Naive thymus-derived CD4-positive, alpha-beta T cell (primary cell): Measurements from ENCODE around the gene CELSR2. TPM values are rescaled to one million over a fixed set of nuclear protein-coding genes. Genes with fewer than 3 reads are reported as not detected.

Source experiments
- ATAC-seq: fragments of 150-1000 bp; cut with Tn5 transposase; 2 replicates; pipeline ENCODE4 v1.10.0; 2021; ENCODE audit warnings: mild to moderate bottlenecking, moderate library complexity
- CTCF ChIA-PET: fragments of 350-600 bp; sonication (Branson Sonifier 250); formaldehyde crosslinking; loops from one replicate; lab custom pipeline; 2021; ENCODE audit warnings: antibody characterized with exemption; lab: Charles Lee
- POLR2A ChIA-PET: fragments of 350-600 bp; sonication (Branson Sonifier 250); formaldehyde crosslinking; loops from one replicate; lab custom pipeline; 2021; ENCODE audit warnings: antibody characterized with exemption, inconsistent platforms; lab: Charles Lee
- DNase-seq, 9 donors: peaks; one replicate each; pipeline versions ENCODE4 v3.0.0 to v3.0.0-alpha.2; 2020 to 2022; ENCODE audit warnings: mixed read lengths in 1 of 9
- H3K27ac ChIP-seq: one replicate; pipeline ENCODE4 v1.7.0; 2013; ENCODE audit warnings: mild to moderate bottlenecking, low read depth, low read length, moderate library complexity
- H3K27me3 ChIP-seq, 2 donors: one replicate each; pipeline ENCODE4 v1.7.0; 2013; ENCODE audit warnings: low read length in 2 of 2, mild to moderate bottlenecking in 2 of 2, moderate library complexity in 2 of 2; ENCODE audit not compliant: control insufficient read depth in 2 of 2, insufficient read depth in 2 of 2
- H3K36me3 ChIP-seq, 3 experiments: 1 replicate in 2 of 3; 2 replicates in 1 of 3; pipeline ENCODE4 v1.7.0; 2013; ENCODE audit warnings: low read length in 3 of 3, mild to moderate bottlenecking in 3 of 3, moderate library complexity in 1 of 3; ENCODE audit not compliant: insufficient read depth in 3 of 3, control insufficient read depth in 2 of 3
- H3K4me1 ChIP-seq, 2 donors: one replicate each; pipeline ENCODE4 v1.7.0; 2013; ENCODE audit warnings: low read length in 2 of 2, mild to moderate bottlenecking in 2 of 2, moderate library complexity in 1 of 2; ENCODE audit not compliant: control insufficient read depth in 2 of 2, insufficient read depth in 2 of 2
- H3K4me3 ChIP-seq: 2 replicates; pipeline ENCODE4 v1.7.0; 2013; ENCODE audit warnings: mild to moderate bottlenecking, low read length
- H3K9me3 ChIP-seq, 3 experiments: 1 replicate in 2 of 3; 2 replicates in 1 of 3; pipeline ENCODE4 v1.7.0; 2013; ENCODE audit warnings: low read length in 3 of 3; ENCODE audit not compliant: control insufficient read depth in 2 of 3
- H3K27ac Mint-ChIP-seq, 9 donors: one replicate each; pipeline ENCODE4 v1.8.0; 2020 to 2022; ENCODE audit warnings: mixed read lengths in 9 of 9, mild to moderate bottlenecking in 8 of 9, moderate library complexity in 5 of 9, inconsistent platforms in 2 of 9
- H3K27me3 Mint-ChIP-seq, 5 donors: one replicate each; pipeline ENCODE4 v1.8.0; 2021 to 2022; ENCODE audit warnings: mixed read lengths in 5 of 5, mild to moderate bottlenecking in 1 of 5
- H3K36me3 Mint-ChIP-seq, 5 donors: one replicate each; pipeline ENCODE4 v1.8.0; 2020 to 2022; ENCODE audit warnings: mixed read lengths in 5 of 5, mild to moderate bottlenecking in 3 of 5, inconsistent platforms in 1 of 5
- H3K4me1 Mint-ChIP-seq, 7 donors: one replicate each; pipeline ENCODE4 v1.8.0; 2020 to 2022; ENCODE audit warnings: mixed read lengths in 7 of 7, mild to moderate bottlenecking in 3 of 7, inconsistent platforms in 1 of 7
- H3K4me3 Mint-ChIP-seq, 10 donors: one replicate each; pipeline ENCODE4 v1.8.0; 2020 to 2022; ENCODE audit warnings: mild to moderate bottlenecking in 10 of 10, mixed read lengths in 10 of 10, moderate library complexity in 6 of 10, inconsistent platforms in 2 of 10
- H3K9me3 Mint-ChIP-seq, 11 donors: one replicate each; pipeline ENCODE4 v1.8.0; 2020 to 2022; ENCODE audit warnings: mixed read lengths in 11 of 11, mild to moderate bottlenecking in 4 of 11, inconsistent platforms in 1 of 11, moderate library complexity in 1 of 11
- intact Hi-C, 2 donors: fragments of 100-400 bp; cut with micrococcal nuclease; formaldehyde crosslinking; loops; one replicate each; pipeline ENCODE4 v1.15.1; 2023
- polyA plus RNA-seq, 2 donors: library from polyadenylated mRNA; unstranded; fragments of 300-500 nt; fragmentation: Illumina TruSeq; gene quantifications; one replicate each; pipeline ENCODE4 v1.2.3, GENCODE V29; 2021
- total RNA-seq, 6 experiments: library from RNA in 5 of 6; stranded (reverse) in 5 of 6; gene quantifications; 1 replicate in 5 of 6; 2 replicates in 1 of 6; pipeline ENCODE4 v1.2.3 and lab custom pipeline; 2021 to 2026

CELSR2 gene
- total and polyA plus RNA-seq, 7 experiments from 2014 or later, result 0.17 to 6.4 (median 3.1) TPM

DNA sequence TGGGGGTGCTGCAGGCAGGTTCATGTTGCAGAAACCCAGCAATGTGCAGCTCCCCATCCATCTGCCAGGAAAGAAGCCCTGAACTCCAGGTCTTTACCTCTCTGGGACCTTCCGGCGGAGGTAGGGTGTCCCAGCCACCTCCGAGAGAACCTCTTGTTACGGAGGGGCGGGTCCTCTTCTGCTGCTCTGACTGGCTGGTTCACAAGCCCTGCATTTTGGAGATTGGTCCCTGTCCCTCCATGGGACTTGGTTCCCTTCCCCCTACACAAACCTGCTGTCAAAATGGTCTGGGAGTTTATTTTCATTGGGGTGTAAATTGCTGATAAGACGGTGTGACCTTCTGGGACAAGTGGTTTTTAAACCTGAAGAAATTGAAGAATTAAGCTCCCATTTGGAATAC, 8.0 kb upstream of the CELSR2 start:
- H3K27me3 Mint-ChIP-seq, result peaks cover 0 to 17% (median 8%) of the 10 kb centered on the region in 5 donors
- POLR2A ChIA-PET, result no interaction called here
- H3K4me3 Mint-ChIP-seq, result peak overlapping the region in 6 of 10 donors; percentile 23 to 40 (median 30)
- H3K27ac ChIP-seq, result no peak overlapping the region
- no peak for DNase-seq
- CTCF ChIA-PET, result interaction anchor here (0.6 kb wide), 1 partner anchor 158 kb away, joined by 3 read pairs; no protein-coding TSS in a partner anchor
- no peak for ATAC-seq
- H3K9me3 Mint-ChIP-seq, result peaks cover 0 to 1% (median 0%) of the 10 kb centered on the region in 11 donors
- intact Hi-C loops, result loop anchor here in 1 of 2 donors (1.0 kb wide), 1 partner anchor 8 kb away; the partner anchor contains the start of gene CELSR2
- peaks cover 3 to 5% (median 4%) of the 10 kb centered on the region in 5 donors for H3K36me3 Mint-ChIP-seq
- no peaks in the 10 kb centered on the region for H3K9me3 ChIP-seq
- H3K36me3 ChIP-seq, result peaks cover 0 to 32% (median 5%) of the 10 kb centered on the region in 3 experiments
- peak overlapping the region in 6 of 9 donors; percentile 26 to 82 (median 54) for H3K27ac Mint-ChIP-seq
- H3K4me1 ChIP-seq, result peaks cover 5 to 12% of the 10 kb centered on the region in 2 donors
- H3K4me3 ChIP-seq, result no peak overlapping the region
- peaks cover 8 to 27% (median 17%) of the 10 kb centered on the region in 7 donors for H3K4me1 Mint-ChIP-seq
- no peaks in the 10 kb centered on the region for H3K27me3 ChIP-seq

GRCh38 chr1:109241841-109242345, 7.4 kb upstream of the CELSR2 start:
- H3K36me3 Mint-ChIP-seq, result peaks cover 3 to 4% (median 4%) of the 10 kb centered on the region in 5 donors
- H3K27ac ChIP-seq, result no peak overlapping the region
- H3K27me3 ChIP-seq, result no peaks in the 10 kb centered on the region
- ChIA-PET CTCF (interaction anchor here (0.6 kb wide), 1 partner anchor 157 kb away, joined by 3 read pairs; no protein-coding TSS in a partner anchor), POLR2A (no interaction called here)
- H3K27ac Mint-ChIP-seq, result peak overlapping the region in 7 of 9 donors; percentile 26 to 82 (median 53)
- H3K27me3 Mint-ChIP-seq, result peaks cover 0 to 22% (median 8%) of the 10 kb centered on the region in 5 donors
- H3K36me3 ChIP-seq, result peaks cover 0 to 27% (median 5%) of the 10 kb centered on the region in 3 experiments
- no peak overlapping the region for H3K4me3 ChIP-seq
- peak overlapping the region in 7 of 10 donors; percentile 13 to 42 (median 27) for H3K4me3 Mint-ChIP-seq
- H3K4me1 Mint-ChIP-seq, result peaks cover 8 to 27% (median 17%) of the 10 kb centered on the region in 7 donors
- DNase-seq (no peak), ATAC-seq (no peak)
- intact Hi-C loops, result loop anchor here in 1 of 2 donors (1.0 kb wide), 1 partner anchor 7 kb away; the partner anchor contains the start of gene CELSR2
- peaks cover 0 to 1% (median 0%) of the 10 kb centered on the region in 11 donors for H3K9me3 Mint-ChIP-seq
- no peaks in the 10 kb centered on the region for H3K9me3 ChIP-seq
- H3K4me1 ChIP-seq, result peaks cover 5 to 12% of the 10 kb centered on the region in 2 donors

GRCh38 chr1:109242387-109242786, 7.0 kb upstream of the CELSR2 start:
- H3K4me1 Mint-ChIP-seq, result peaks cover 8 to 27% (median 17%) of the 10 kb centered on the region in 7 donors

DNA sequence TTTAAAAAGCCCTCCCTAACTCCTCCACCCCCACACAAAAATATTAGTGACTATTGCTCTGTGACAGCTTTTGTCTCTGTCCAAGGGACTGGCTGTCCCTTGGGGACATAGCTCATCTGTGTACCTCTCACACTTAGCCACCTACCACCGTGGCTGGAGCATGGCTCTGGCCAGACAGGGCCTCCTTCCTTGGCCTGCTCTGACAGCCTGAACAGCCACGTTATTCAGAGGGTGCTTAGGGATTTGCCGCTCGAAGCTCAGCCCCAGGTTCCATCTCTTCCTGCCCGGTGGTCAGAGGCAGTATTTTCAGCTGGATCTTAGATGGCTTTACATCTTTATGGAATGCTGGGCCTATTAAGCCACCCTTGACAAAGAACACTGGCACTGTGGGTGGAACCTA, 6.1 kb upstream of the CELSR2 start:
- ChIA-PET CTCF (no interaction called here), POLR2A (no interaction called here)
- intact Hi-C loops, result no loop called here
- Mint-ChIP-seq H3K9me3 (peaks cover 0 to 1% (median 0%) of the 10 kb centered on the region in 11 donors), H3K4me3 (no peak overlapping the region), H3K4me1 (peaks cover 8 to 27% (median 17%) of the 10 kb centered on the region in 7 donors), H3K27me3 (peaks cover 0 to 23% (median 8%) of the 10 kb centered on the region in 5 donors), H3K36me3 (no peaks in the 10 kb centered on the region), H3K27ac (peak overlapping the region in 2 of 9 donors; percentile 22 to 48)
- Histone ChIP-seq H3K9me3 (no peaks in the 10 kb centered on the region), H3K36me3 (peaks cover 0 to 13% (median 0%) of the 10 kb centered on the region in 3 experiments), H3K27ac (no peak overlapping the region), H3K4me3 (no peak overlapping the region), H3K27me3 (no peaks in the 10 kb centered on the region), H3K4me1 (peaks cover 5 to 12% of the 10 kb centered on the region in 2 donors)
- no peak for DNase-seq
- ATAC-seq, result no peak

More at GRCh38 chr1:109242387-109242786, 7.0 kb upstream of the CELSR2 start:
- peak overlapping the region in 6 of 9 donors; percentile 23 to 70 (median 50) for H3K27ac Mint-ChIP-seq
- peak overlapping the region in 6 of 10 donors; percentile 2 to 42 (median 30) for H3K4me3 Mint-ChIP-seq
- H3K9me3 Mint-ChIP-seq, result peaks cover 0 to 1% (median 0%) of the 10 kb centered on the region in 11 donors
- H3K27me3 Mint-ChIP-seq, result peaks cover 0 to 23% (median 8%) of the 10 kb centered on the region in 5 donors
- Histone ChIP-seq H3K4me1 (peaks cover 5 to 12% of the 10 kb centered on the region in 2 donors), H3K9me3 (no peaks in the 10 kb centered on the region), H3K4me3 (no peak overlapping the region), H3K27me3 (no peaks in the 10 kb centered on the region), H3K27ac (no peak overlapping the region), H3K36me3 (peaks cover 0 to 22% (median 2%) of the 10 kb centered on the region in 3 experiments)
- ChIA-PET CTCF (no interaction called here), POLR2A (no interaction called here)
- DNase-seq, result no peak
- intact Hi-C loops, result no loop called here
- no peak for ATAC-seq
- H3K36me3 Mint-ChIP-seq, result peaks cover under 1 to 4% (median 3%) of the 10 kb centered on the region in 5 donors

- peak overlapping the region in 1 of 9 donors; percentile 42 for H3K27ac Mint-ChIP-seq
- no peak for DNase-seq
- no peak overlapping the region for H3K4me3 Mint-ChIP-seq
- Histone ChIP-seq H3K9me3 (no peaks in the 10 kb centered on the region), H3K4me1 (peaks cover 9 to 17% of the 10 kb centered on the region in 2 donors), H3K27me3 (no peaks in the 10 kb centered on the region), H3K36me3 (peaks cover 0 to 6% (median 0%) of the 10 kb centered on the region in 3 experiments), H3K27ac (no peak overlapping the region), H3K4me3 (no peak overlapping the region)
- peaks cover 0 to 1% (median 0%) of the 10 kb centered on the region in 11 donors for H3K9me3 Mint-ChIP-seq
- POLR2A ChIA-PET, result no interaction called here
- H3K36me3 Mint-ChIP-seq, result no peaks in the 10 kb centered on the region
- CTCF ChIA-PET, result no interaction called here
- ATAC-seq, result no peak
- H3K4me1 Mint-ChIP-seq, result peaks cover 10 to 28% (median 18%) of the 10 kb centered on the region in 7 donors
- H3K27me3 Mint-ChIP-seq, result peaks cover 0 to 23% (median 8%) of the 10 kb centered on the region in 5 donors
- intact Hi-C loops, result no loop called here
These were observed 5.3 kb upstream of the CELSR2 start for GRCh38 chr1:109243860-109244552.

GRCh38 chr1:109246141-109246551, 3.2 kb upstream of the CELSR2 start:
- peaks cover 10 to 32% (median 21%) of the 10 kb centered on the region in 7 donors for H3K4me1 Mint-ChIP-seq

More at GRCh38 chr1:109246141-109246551, 3.2 kb upstream of the CELSR2 start:
- Histone ChIP-seq H3K9me3 (no peaks in the 10 kb centered on the region), H3K4me1 (peaks cover 16 to 27% of the 10 kb centered on the region in 2 donors), H3K27me3 (no peaks in the 10 kb centered on the region), H3K4me3 (no peak overlapping the region), H3K36me3 (no peaks in the 10 kb centered on the region), H3K27ac (no peak overlapping the region)
- H3K27ac Mint-ChIP-seq, result no peak overlapping the region
- CTCF ChIA-PET, result interaction anchor here (0.6 to 0.7 kb wide), 2 partner anchors 18 to 19 kb away, joined by 3 to 5 read pairs; no protein-coding TSS in a partner anchor
- H3K27me3 Mint-ChIP-seq, result peaks cover 0 to 32% (median 8%) of the 10 kb centered on the region in 5 donors
- intact Hi-C loops, result no loop called here
- no peaks in the 10 kb centered on the region for H3K36me3 Mint-ChIP-seq
- peaks cover 0 to 1% (median 0%) of the 10 kb centered on the region in 11 donors for H3K9me3 Mint-ChIP-seq
- ATAC-seq (no peak), DNase-seq (no peak)
- POLR2A ChIA-PET, result interaction anchor here (0.6 kb wide), 1 partner anchor 13 kb away, joined by 5 read pairs; no protein-coding TSS in a partner anchor
- no peak overlapping the region for H3K4me3 Mint-ChIP-seq
